OCI-LY3 (cell line): ENCODE results near the gene FFAR1.
"Not testable (repeated sequence)": the region's sequence is repeated elsewhere in the genome, so short reads cannot be mapped to it uniquely, and the experiment has no call there.

Experiments
- H2AFZ ChIP-seq: fragments of 200-600, 300-600 bp; shearing (Covaris generic); 2 replicates; pipeline ENCODE4 v1.6.0; 2014; ENCODE audit warnings: antibody characterized with exemption, low read depth, low read length
- H3K27ac ChIP-seq: fragments of 200-600, 300-600 bp; sonication (generic); 2 replicates; pipeline ENCODE4 v1.5.1; 2014; ENCODE audit warnings: mild to moderate bottlenecking, low read length, moderate library complexity, mixed read lengths
- H3K27me3 ChIP-seq: fragments of 200-600, 300-600 bp; sonication (generic); 2 replicates; pipeline ENCODE4 v1.6.1; 2014; ENCODE audit warnings: low read depth, low read length, mixed read lengths
- H3K36me3 ChIP-seq: fragments of 200-600, 300-600 bp; sonication (generic); replicated peaks from 2 replicates; pipeline ENCODE3; 2014; ENCODE audit warnings: low read depth, low read length, mixed read lengths
- H3K4me1 ChIP-seq: fragments of 300-600, 200-600 bp; sonication (generic); 2 replicates; pipeline ENCODE4 v1.6.1; 2014; ENCODE audit warnings: low read length, mixed read lengths
- H3K4me2 ChIP-seq: fragments of 200-600, 300-600 bp; sonication (generic); 2 replicates; pipeline ENCODE4 v1.6.1; 2014; ENCODE audit warnings: low read length, mixed read lengths
- H3K4me3 ChIP-seq: fragments of 300-600, 200-600 bp; sonication (generic); 2 replicates; pipeline ENCODE4 v1.5.1; 2014; ENCODE audit warnings: antibody characterized with exemption, mild to moderate bottlenecking, low read length, moderate library complexity
- H3K79me2 ChIP-seq: fragments of 300-600, 200-600 bp; shearing (Covaris generic); 2 replicates; pipeline ENCODE4 v1.6.1; 2014; ENCODE audit warnings: mild to moderate bottlenecking, low read length, mixed read lengths
- H3K9ac ChIP-seq: fragments of 300-600, 200-600 bp; shearing (Covaris generic); 2 replicates; pipeline ENCODE4 v1.6.0; 2014; ENCODE audit warnings: mild to moderate bottlenecking, low read length, moderate library complexity
- H3K9me3 ChIP-seq: fragments of 200-600, 300-600 bp; shearing (Covaris generic); 2 replicates; pipeline ENCODE4 v1.6.1; 2014; ENCODE audit warnings: low read length, mixed read lengths; ENCODE audit not compliant: insufficient read depth
- H4K20me1 ChIP-seq: fragments of 200-600, 300-600 bp; sonication (generic); 2 replicates; pipeline ENCODE4 v1.6.1; 2016; ENCODE audit warnings: low read length, mixed read lengths; ENCODE audit not compliant: insufficient read depth
- CTCF ChIP-seq: fragments of 200-600, 300-600 bp; sonication (generic); IDR thresholded peaks from 2 replicates; pipeline ENCODE4 v1.5.1; 2014; ENCODE audit warnings: antibody characterized with exemption, low read length, low read depth
- EZH2phosphoT487 ChIP-seq: fragments of 200-600 bp; shearing (Covaris generic); IDR thresholded peaks from 2 replicates; pipeline ENCODE4 v1.6.1; 2018; ENCODE audit warnings: antibody characterized with exemption, mixed run types, low read depth

The FFAR1 gene

GRCh38 chr19:35368378-35368777 is 20.7 kb downstream of the FFAR1 start:
- Histone ChIP-seq H4K20me1 (no peaks in the 10 kb centered on the region), H3K4me2 (no peak overlapping the region), H3K27me3 (peaks cover 13% of the 10 kb centered on the region; the same call in 1 of the 2 replicates), H2AFZ (no peak overlapping the region), H3K36me3 (no peaks in the 10 kb centered on the region), H3K9ac (no peak overlapping the region), H3K79me2 (no peaks in the 10 kb centered on the region), H3K9me3 (no peaks in the 10 kb centered on the region), H3K4me1 (no peaks in the 10 kb centered on the region), H3K27ac (no peak overlapping the region), H3K4me3 (no peak overlapping the region)
- TF ChIP-seq EZH2phosphoT487 (no peak), CTCF (no peak)

DNA sequence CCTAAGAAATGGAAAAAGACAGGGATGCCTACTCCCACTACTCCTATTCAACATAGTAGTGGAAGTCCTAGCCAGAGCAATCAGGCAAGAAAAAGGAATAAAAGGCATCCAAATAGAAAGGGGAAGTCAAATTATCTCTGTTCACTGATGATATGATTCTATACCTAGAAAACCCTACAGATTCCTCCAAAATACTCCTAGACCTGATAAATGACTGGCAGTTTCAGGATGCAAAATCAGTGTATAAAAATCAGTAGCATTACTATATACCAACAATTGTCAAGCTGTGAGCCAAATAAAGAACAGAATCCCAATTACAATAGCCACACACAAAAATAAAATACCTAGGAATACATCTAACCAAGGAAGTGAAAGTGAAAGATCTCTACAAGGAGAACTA is 21.8 kb downstream of the FFAR1 start:
- Histone ChIP-seq H3K4me2 (no peak overlapping the region), H2AFZ (no peak overlapping the region), H3K4me3 (no peak overlapping the region), H3K27me3 (peaks cover 19% of the 10 kb centered on the region), H4K20me1 (no peaks in the 10 kb centered on the region), H3K9me3 (no peaks in the 10 kb centered on the region), H3K27ac (no peak overlapping the region), H3K4me1 (peaks cover 2% of the 10 kb centered on the region; the same call in 1 of the 2 replicates), H3K79me2 (no peaks in the 10 kb centered on the region), H3K9ac (no peak overlapping the region), H3K36me3 (no peaks in the 10 kb centered on the region)
- no peak for TF ChIP-seq CTCF
- no peak for TF ChIP-seq EZH2phosphoT487

GRCh38 chr19:35370722-35371121 is 23.0 kb downstream of the FFAR1 start, which contains the start of gene GPR42:
Gene GPR42, plus strand, starts transcription at chr19:35371068. Its CDS starts 292 bp downstream, at chr19:35371360.
- Histone ChIP-seq H3K27ac (no peak within 1 kb of the TSS), H3K79me2 (no peaks in the 10 kb centered on the region), H3K4me2 (no peak within 1 kb of the TSS), H3K4me1 (peaks cover 8% of the 10 kb centered on the region), H3K9ac (no peak within 1 kb of the TSS), H2AFZ (no peak within 1 kb of the TSS), H3K27me3 (peaks cover 18% of the 10 kb centered on the region), H4K20me1 (no peaks in the 10 kb centered on the region), H3K9me3 (no peaks in the 10 kb centered on the region), H3K36me3 (no peaks in the 10 kb centered on the region), H3K4me3 (no peak within 1 kb of the TSS)
- TF ChIP-seq EZH2phosphoT487 (no peak), CTCF (no peak)

- peaks cover 1% of the 10 kb centered on the region; the same call in 1 of the 2 replicates for H3K9me3 ChIP-seq
- H3K4me2 ChIP-seq, result no peak overlapping the region
- no peaks in the 10 kb centered on the region for H3K79me2 ChIP-seq
- H3K4me1 ChIP-seq, result peaks cover 12% of the 10 kb centered on the region
- TF ChIP-seq EZH2phosphoT487 (no peak), CTCF (no peak)
- H3K9ac ChIP-seq, result no peak overlapping the region
- H2AFZ ChIP-seq, result no peak overlapping the region
- H4K20me1 ChIP-seq, result no peaks in the 10 kb centered on the region
- H3K36me3 ChIP-seq, result no peaks in the 10 kb centered on the region
- peaks cover 24% of the 10 kb centered on the region for H3K27me3 ChIP-seq
- no peak overlapping the region for H3K27ac ChIP-seq
- H3K4me3 ChIP-seq, result no peak overlapping the region
These were observed 25.8 kb downstream of the FFAR1 start for GRCh38 chr19:35373492-35373891.

- not testable (repeated sequence) for H3K4me3 ChIP-seq, H3K27ac ChIP-seq, H3K9ac ChIP-seq, H3K79me2 ChIP-seq, H3K4me2 ChIP-seq, H3K9me3 ChIP-seq, H3K36me3 ChIP-seq, H4K20me1 ChIP-seq, H2AFZ ChIP-seq
- Histone ChIP-seq H3K27me3 (peaks cover 25% of the 10 kb centered on the region), H3K4me1 (peaks cover 12% of the 10 kb centered on the region)
These were observed 26.3 kb downstream of the FFAR1 start for GRCh38 chr19:35374031-35374430.
